ENCODE results near the gene DLG2.
"Not testable (repeated sequence)": the region's sequence is repeated elsewhere in the genome, so short reads cannot be mapped to it uniquely, and the experiment has no call there.

Gene DLG2

GRCh38 chr11:85318573-85318972 lies 308.6 kb downstream of the DLG2 start:
- DNase-seq (ENCODE audit: low read depth, low spot score) = no peak

GRCh38 chr11:85316967-85317366 lies 310.2 kb downstream of the DLG2 start:
- no peak for DNase-seq (ENCODE audit: low read depth, low spot score)

DNA sequence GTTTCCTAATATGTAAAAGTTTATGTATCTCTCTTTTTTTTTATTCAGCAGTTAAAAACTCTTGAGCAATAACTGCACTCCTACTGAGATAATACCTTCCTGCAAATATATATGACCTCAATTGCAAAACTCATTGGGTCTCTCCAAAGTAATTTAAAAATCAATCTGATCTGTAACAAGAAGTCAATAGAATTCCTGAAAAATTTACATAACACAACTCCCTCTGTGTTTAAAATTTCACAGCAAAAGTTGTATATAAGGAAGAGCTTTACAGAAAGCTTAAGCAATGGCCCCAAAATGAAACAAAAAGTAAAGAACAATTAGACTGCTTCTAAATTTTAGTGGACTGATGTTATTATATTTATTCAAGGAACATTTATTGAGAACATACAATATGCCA lies 313.4 kb downstream of the DLG2 start:
- DNase-seq (ENCODE audit: low read depth, low spot score) = no peak

DNA sequence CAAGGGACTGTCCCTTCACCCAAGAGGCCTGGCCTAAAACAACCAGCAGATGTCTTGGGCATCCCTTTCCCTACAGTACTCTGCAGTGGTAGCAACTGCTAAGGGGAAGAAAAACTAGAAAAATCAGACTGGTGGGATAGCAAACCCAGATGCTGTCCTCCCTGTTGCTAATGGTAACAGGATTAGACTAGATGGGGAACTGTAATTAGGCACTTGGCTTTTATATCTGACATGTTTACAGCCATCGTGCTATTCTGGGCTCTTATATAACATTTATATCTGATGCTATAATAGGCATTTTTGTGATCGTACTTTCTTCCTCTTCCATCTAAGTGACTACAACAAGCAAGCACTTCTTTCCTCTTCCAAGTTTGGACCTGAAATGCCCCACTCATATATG lies 316.7 kb downstream of the DLG2 start:
- DNase-seq (ENCODE audit: low read depth, low spot score) = no peak

- no peak for DNase-seq (ENCODE audit: low read depth, low spot score)
Measured at GRCh38 chr11:85307366-85307765, 319.8 kb downstream of the DLG2 start.

DNA sequence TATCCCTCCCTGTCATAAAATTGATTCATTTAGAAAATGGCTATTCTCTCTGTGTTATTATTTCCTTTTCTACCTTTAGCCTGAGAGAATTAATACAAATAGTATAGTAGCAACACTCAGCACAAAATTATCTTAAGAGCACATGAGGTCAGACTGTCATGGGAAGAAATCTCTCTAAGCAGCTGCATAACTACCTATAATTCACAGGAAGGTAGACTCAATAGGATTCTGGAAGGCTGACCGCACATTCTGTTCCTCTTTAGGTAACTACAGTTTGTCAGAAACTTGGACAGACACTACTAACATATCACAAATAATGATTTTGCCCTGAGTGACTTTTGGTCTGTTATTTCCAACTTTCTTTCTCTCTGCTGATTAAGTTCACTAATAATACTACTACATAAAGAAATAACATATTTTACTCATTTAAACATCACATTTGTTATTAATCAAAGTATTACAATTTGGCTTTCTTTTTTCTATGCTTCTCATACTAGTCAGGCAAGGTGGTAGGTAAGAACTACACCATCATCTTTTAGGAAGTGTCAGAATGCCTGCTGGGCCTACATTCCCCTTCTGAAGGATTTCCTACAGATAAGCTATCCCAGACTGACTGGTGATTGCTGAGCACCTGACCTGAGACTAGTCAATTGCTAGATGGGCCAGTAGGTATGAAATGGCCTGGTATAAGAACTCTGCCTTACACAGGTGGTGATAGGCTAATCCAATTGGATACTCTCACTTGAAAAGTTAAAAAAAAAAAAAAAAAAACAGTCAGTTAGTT lies 325.1 kb downstream of the DLG2 start:
- no peak for DNase-seq (ENCODE audit: low read depth, low spot score)

- no peak for DNase-seq (ENCODE audit: low read depth, low spot score)
Measured at GRCh38 chr11:85299258-85299942, 327.7 kb downstream of the DLG2 start.

DNA sequence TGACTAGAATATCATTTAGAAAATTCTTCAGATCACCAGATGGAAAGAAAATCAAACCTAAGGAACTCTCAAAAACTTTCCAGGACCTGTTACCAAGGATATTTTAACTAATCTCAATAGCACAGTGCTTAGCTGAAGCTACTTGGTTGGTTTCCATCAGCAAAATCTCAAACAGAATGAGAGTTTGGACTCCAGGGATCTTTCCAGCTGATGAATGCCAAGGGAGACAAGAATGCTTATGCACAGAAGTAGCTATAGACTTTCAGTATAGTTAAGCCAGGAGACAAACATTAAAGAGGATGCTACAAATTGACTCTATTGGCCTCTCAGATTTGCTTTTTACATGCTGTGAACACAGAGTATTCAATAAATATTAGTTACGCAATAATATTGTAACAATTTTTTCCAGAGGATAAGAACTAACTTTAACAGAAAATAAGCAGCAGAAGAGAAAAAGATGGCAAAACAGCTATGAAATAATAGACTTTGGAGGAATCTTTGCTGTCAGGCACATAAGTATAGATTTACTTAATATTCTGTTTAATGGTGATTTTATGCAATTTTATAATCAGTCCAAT lies 331.4 kb downstream of the DLG2 start:
- no peak for DNase-seq (ENCODE audit: low read depth, low spot score)

DNA sequence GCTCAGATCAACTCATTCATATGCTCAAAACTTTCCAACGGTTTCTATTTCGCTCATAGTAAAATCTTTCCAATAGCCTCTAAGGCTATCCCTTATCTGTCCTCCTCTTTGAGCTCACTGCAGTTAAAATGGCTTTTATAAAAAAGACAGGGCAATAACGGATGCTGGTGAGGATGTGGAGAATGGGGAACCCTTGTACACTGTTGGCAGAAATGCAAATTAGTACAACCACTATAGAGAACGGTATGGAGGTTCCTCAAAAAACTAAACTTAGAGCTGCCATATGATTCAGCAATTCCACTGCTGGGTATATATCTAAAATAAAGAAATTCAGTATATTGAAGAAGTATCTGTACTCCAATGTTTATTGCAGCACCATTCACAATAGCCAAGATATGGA lies 345.6 kb downstream of the DLG2 start:
- no peak for DNase-seq (ENCODE audit: low read depth, low spot score)

- DNase-seq (ENCODE audit: low read depth, low spot score) = no peak
Measured at GRCh38 chr11:85279267-85279666, 347.9 kb downstream of the DLG2 start.

GRCh38 chr11:85277693-85278092 lies 349.5 kb downstream of the DLG2 start:
- DNase-seq (ENCODE audit: low read depth, low spot score) = no peak

DNA sequence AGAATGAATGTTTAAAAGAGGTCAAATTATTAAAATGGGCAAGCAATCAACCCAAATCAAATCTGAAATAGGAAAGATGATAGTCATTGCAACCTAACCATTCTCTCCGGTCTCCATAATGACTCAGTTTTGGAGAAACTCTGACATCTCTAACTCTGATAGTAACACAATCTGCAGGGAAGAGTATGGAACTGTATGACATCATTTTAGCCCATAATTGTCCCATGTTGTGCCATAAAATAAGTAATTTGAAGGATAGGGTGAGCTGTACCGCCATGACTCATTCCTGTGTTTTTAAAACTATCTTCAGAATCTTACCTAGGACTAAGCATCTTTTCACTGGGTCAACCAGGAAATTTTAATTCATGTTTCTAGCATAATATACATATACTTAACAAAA lies 350.8 kb downstream of the DLG2 start:
- DNase-seq (ENCODE audit: low read depth, low spot score) = no peak

DNA sequence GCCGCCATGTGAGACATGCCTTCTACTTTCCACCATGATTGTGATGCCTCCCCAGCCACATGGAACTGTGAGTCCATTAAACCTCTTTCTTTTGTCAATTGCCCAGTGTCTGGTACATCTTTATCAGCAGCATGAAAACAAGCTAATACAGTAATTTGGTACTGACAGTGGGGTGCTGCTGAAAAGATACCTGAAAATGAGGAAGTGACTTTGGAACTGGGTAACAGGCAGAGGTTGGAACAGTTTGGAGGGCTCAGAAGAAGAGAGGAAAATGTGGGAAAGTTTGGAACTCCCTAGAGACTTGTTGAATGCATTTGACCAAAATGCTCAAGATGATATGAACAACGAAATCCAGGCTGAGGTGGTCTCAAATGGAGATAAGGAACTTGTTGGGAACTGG lies 356.8 kb downstream of the DLG2 start:
- DNase-seq (ENCODE audit: low read depth, low spot score) = not testable (repeated sequence)

DNA sequence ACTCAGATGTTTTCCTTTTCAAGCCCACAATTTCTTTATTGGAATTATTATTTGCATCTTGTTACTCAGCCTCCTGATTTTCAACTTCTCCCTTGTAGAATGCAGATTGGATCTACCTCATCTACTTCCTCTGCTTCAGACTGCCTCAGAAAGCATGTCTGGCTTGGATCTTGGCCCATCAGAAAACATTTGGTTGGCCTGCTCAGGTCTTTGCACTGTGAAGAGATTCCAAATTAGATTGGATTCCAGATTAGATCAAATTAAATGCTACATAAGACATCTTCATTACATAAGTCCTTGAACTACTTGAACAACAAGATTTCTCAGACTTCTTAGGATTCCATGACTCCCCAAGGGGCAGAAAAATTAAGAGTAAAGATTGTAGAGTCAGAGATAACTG lies 358.0 kb downstream of the DLG2 start:
- no peak for DNase-seq (ENCODE audit: low read depth, low spot score)

DNA sequence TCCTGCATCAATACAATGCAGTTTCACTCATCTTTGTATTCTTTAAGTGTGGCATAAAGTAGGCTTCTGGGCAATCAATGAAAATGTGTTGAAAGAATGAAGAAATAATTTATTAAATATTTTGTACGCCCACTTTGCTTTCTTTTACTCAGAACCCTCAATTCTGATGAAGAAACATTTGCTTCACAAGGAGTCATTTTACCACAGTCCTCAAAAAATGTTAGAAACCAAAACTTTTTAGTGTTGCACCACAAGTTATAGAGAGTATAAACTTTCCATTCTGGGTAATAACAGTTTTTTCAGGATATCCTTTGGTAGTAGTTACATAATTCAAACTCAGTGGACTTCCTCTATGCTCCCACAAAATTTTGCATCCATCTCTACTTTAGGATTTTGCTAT lies 360.5 kb downstream of the DLG2 start:
- no peak for DNase-seq (ENCODE audit: low read depth, low spot score)

GRCh38 chr11:85263328-85263727 lies 363.8 kb downstream of the DLG2 start:
- DNase-seq (ENCODE audit: low read depth, low spot score) = no peak

DNA sequence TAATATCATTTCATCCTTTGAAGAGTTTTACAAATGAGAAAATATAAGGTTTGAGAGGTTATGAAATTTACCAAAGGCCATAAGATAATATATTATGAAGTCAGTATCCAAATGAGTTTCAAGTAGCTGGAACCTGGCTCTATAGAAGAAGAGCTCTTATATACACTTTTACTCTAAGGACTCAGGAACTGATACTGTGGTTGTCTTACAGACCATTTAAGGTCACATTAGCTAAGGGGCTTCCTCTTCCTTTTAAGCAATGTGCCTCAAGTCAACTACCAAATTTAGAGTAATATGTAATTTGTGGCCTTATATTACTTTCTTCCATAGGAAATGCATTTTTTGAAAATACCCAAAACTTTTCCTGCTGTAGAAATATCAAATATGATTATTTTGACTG lies 369.3 kb downstream of the DLG2 start:
- DNase-seq (ENCODE audit: low read depth, low spot score) = no peak

DNA sequence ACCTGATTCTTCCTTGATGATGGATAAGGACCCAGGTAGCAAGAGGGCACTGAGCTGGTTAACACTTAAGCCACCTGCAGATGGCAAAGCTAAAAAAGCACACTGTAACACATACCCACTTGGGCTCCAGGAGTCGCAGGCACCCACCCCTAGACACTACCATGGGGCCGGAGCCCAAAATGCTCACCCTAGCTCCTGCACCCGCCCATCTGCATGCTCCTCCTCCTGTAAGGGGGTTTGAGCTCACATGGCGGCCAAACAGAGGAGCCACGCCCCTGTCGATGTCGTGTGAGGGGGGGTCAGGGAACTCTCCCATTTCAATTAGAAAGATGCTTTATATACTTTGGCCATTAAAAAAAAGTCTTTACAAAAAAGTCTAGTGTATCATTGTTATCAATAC lies 370.7 kb downstream of the DLG2 start:
- DNase-seq (ENCODE audit: low read depth, low spot score) = no peak

- DNase-seq (ENCODE audit: low read depth, low spot score) = no peak
Measured at GRCh38 chr11:85249482-85249881, 377.7 kb downstream of the DLG2 start.

DNA sequence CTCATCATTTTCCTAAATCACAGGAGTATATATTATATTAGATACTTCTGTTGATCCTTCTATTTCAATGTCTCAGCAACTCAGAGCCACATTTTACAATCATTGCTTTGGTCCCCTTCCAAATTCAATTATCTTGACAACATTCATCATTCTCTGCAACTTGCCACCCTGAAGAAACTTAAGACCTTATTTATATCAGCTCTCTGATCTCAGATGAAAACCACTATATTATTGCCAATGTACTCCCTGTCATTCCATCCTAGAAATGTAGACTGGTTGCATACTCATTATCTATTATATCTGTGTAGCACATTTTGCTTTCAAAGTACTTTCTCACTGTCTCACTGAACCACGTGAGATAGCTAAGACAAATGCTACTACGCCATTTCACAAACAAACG lies 379.3 kb downstream of the DLG2 start:
- DNase-seq (ENCODE audit: low read depth, low spot score) = no peak

DNA sequence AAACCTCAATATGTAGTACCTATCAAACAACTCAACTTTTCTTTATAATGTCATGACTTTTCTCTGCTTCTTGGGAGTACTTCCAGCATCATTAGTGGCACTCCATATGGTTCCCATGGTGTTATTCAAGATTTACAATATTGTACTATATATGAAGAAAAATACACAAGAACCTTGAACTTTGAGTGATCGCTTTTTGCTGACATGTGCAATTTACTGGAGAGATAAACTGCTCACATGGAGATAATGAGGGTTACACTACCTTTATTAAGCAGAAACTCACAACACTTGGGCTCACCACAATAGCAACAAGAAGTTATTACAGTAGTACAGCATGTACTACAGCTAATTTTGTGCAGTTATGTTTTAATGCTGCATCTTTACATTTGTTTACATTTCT lies 388.2 kb downstream of the DLG2 start:
- no peak for DNase-seq (ENCODE audit: low read depth, low spot score)

DNA sequence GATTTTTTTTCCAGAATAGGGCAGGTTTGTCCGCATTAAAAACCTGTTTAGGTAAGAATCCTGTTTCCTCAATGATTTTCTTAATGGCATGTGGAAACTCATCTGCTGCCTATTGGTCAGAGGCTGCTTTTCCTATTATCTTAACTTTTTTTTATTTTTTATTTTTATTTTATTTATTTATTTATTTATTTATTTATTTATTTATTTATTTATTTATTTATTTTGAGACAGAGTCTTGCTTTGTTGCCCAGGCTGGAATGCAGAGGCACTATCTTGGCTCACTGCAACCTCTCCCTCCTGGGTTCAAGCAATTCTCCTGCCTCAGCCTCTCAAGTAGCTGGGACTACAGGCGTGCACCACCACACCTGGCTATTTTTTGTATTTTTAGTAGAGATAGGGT lies 389.1 kb downstream of the DLG2 start:
- DNase-seq (ENCODE audit: low read depth, low spot score) = not testable (repeated sequence)

GRCh38 chr11:85236211-85236610 lies 390.9 kb downstream of the DLG2 start:
- DNase-seq (ENCODE audit: low read depth, low spot score) = no peak
